ENCODE results near the gene CEBPA.

CEBPA gene

DNA sequence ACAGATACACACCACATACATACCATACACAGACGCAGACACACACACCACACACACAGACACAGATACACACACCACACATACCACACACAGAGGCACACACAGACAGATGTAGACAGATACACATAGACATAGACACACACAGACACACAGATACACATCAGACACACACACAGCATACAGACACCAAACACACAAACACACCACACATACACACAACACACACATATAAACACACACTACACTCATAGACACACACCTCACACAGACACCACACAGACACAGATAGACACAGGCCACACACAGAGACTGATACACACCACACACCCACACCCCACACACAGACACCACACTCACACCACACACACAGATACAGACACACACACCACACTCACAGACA is 51.8 kb downstream of the CEBPA start:
- DNase-seq (ENCODE audit: low read depth) = no peak
- TF ChIP-seq, protein P1, sequence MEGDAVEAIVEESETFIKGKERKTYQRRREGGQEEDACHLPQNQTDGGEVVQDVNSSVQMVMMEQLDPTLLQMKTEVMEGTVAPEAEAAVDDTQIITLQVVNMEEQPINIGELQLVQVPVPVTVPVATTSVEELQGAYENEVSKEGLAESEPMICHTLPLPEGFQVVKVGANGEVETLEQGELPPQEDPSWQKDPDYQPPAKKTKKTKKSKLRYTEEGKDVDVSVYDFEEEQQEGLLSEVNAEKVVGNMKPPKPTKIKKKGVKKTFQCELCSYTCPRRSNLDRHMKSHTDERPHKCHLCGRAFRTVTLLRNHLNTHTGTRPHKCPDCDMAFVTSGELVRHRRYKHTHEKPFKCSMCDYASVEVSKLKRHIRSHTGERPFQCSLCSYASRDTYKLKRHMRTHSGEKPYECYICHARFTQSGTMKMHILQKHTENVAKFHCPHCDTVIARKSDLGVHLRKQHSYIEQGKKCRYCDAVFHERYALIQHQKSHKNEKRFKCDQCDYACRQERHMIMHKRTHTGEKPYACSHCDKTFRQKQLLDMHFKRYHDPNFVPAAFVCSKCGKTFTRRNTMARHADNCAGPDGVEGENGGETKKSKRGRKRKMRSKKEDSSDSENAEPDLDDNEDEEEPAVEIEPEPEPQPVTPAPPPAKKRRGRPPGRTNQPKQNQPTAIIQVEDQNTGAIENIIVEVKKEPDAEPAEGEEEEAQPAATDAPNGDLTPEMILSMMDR (IDR thresholded peaks at IDR 0.05; ENCODE audit: control insufficient read depth, extremely low read depth, insufficient read depth) = no peak
- H3K4me3 ChIP-seq (ENCODE audit: low read depth, low read length) = no peak overlapping the region
